Measurements from ENCODE around the gene GARIN5A.

Gene GARIN5A

GRCh38 chr19:50507376-50507775 is 30.7 kb upstream of the GARIN5A start:
- no peak for FAIRE-seq

DNA sequence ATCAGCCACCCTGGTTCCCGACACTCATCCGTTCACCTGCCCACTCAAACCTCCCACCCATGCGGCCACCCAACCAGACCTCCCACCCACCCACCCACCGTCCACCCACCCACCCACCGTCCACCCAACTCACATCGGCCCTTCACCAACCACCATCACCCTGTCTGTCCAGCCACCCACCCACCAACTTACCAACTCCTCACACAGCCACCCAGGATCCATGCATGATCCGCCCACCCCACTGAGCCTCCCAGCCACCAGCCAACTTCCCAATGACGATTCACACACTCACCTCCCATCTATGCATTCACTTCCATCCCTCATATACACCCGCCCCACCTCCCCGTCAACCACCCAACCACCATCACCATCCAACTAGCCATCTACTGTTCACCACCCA is 30.1 kb upstream of the GARIN5A start:
- no peak for FAIRE-seq

DNA sequence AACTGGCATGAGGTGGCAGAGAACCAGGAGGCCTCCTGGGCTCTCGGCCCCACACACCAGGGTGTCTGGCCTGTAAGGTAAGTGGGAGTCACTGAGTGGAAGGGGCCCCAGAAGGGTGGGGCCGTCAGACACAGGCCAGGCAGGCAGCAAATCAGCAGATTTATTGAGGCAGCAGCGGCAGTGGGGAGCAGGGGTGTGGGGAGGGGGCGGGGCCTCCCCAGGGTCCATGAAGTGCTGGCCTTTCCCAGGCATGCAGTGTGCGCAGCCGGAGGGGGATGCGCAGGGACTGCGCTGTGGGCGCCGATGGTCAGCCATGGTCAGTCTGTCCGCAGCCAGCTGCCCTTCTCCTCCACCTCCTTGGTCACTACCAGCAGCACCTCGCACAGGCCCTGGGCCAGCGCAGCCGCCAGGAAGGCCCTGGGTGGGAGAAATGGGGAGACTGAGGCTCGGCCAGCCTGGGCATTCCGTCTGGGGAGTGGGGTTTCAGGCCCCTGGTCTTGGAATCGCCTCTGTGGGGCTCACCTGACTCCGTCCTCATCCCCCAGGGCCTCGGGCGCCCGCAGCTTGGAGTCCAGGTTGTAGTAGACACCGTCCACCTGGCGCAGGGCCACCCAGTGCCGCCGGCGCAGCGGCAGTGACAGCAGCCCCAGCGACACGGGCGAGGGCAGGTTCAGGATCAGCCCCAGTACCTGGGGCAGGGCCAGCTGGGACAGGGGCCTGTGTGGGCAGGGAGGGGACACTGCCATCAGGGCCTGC is 29.4 kb upstream of the GARIN5A start:
- no peak for FAIRE-seq

DNA sequence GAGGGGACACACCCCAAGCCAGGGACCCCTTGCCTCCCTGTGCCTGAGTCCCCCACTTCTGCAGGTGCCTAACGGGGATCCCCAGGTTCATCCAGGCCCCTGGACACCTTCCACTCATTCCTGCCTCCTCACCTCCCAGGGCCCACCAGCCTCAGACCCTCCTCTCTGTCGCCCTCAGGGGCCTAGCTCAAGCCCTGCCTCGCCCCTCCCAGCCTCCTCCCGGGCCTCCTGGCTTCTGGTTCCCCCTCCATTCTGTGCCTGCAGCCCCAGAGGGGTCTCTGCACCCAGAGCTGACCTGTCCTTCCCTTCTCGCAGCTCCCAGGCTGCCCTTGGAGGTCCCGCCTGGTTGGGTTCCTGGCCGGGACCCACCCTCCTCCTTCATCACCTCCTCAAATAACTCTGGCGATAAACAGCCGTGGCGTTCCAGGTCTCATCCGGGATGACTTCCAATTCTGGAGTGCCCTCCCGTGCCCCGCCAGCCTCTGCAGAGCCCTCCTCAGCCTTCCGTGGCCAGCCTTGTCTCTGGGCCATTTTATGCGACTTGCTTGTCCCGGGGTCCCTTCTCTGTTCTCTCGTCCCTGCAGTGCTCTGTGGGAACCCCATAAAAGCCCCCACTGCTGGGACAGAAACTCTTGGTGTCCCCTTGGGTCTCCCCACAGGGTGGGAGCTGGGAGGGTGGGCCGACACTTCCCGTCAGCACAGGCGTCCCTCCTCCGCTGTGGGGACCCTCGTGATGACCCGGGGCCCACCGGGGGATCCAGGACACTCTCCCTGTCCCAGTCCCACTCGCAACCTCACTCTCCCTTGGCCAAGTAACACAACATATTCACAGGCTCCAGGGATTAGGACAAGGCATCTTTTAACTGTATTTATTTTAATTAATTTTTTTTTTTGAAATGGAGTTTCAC is 25.2 kb upstream of the GARIN5A start:
- no peak for FAIRE-seq

DNA sequence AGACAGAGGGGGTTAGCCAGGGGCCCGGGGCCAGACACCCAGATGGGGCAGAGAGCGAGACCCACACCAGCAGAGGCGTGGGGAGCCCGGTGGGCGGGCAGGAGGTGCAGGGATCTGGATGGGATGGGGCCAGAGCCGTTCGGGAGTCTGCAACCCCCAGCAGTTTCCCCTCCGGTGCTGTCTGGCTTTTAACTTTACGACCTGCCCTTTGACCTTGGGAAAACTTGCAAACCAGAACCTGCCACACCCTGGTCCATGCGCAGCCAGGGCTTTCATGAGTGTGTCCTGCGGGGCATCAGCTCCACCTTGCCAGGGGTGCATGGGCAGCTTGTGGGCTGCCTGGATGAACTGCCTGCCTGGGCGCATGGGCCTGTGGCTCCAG is 24.5 kb upstream of the GARIN5A start:
- no peak for FAIRE-seq

DNA sequence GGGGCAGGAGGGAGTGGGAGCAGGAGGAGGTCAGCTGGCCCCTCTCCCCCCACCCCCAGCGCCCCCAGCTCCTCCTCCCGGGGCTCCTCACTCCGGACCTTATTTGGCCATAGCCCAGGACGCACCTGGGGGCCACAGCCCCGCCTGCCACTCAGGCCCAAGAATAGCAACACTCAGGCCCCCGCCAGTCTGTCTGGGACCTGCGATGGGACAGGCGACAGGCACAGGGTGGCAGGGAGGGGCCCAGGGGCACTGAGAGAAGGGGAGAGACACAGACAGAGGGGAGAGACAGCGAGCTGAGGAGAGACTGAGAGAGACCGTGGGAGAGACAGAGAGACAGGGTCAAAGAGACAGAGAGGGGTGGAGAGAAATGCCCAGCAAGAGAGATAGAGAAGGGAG is 24.1 kb upstream of the GARIN5A start:
- no peak for FAIRE-seq

DNA sequence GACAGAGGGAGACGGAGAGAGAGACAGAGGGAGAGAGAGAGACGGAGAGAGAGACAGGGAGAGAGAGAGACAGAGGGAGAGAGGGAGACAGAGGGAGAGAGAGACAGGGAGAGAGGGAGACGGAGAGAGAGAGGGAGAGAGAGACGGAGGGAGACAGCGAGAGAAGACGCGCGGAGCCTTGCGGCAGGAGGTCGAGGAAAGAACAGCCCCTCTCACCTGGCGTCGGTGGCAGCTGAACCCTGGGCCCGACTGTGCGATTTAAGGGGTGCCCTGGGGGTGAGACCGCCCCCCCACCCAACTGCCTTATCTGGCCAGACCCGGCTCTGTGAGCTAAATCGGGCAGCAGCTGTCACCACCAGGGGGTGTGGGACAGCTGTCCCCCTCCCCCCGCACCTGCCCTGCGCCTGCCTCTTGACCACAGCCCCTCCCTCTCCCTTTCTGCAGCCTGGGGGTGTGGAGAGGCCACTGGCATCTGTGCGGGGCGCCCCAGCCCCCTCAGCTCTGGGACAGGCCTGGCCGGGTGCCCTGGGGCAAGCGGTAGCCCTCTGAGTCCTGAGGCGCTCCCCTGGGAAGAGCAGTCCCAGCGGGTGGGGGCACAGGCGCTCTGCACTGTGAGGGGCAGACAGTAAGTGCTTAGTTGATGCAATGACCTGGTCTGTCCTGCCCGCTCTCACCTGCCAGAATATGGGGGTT is 23.6 kb upstream of the GARIN5A start:
- no peak for FAIRE-seq

GRCh38 chr19:50498219-50499056 is 21.8 kb upstream of the GARIN5A start:
- FAIRE-seq: no peak

DNA sequence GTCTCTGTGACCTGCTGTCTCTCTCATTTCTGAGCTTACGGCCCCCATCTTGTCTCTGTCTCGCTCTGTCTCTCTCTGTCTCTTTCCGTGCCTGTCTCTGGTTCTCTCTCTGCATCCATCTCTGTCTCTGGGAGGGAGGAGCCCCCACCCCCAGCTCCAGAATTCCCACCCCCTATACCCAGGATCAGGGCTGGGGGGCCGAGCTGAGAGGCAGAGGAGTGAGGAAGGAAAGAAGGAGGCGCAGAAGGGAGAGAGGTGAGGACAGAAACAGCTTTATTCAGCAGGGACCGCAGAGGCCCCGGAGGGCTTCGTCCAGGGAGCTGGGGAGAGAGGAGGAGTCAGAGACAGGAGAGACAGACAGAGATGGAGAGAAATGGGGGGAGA is 20.4 kb upstream of the GARIN5A start:
- no peak for FAIRE-seq

- FAIRE-seq: no peak
Measured at GRCh38 chr19:50496189-50497021, 19.8 kb upstream of the GARIN5A start.

- no peak for FAIRE-seq
Measured at GRCh38 chr19:50495020-50495531, 18.4 kb upstream of the GARIN5A start.

GRCh38 chr19:50494186-50495019 is 17.8 kb upstream of the GARIN5A start:
- no peak for FAIRE-seq

GRCh38 chr19:50493171-50493570 is 16.5 kb upstream of the GARIN5A start:
- no peak for FAIRE-seq

DNA sequence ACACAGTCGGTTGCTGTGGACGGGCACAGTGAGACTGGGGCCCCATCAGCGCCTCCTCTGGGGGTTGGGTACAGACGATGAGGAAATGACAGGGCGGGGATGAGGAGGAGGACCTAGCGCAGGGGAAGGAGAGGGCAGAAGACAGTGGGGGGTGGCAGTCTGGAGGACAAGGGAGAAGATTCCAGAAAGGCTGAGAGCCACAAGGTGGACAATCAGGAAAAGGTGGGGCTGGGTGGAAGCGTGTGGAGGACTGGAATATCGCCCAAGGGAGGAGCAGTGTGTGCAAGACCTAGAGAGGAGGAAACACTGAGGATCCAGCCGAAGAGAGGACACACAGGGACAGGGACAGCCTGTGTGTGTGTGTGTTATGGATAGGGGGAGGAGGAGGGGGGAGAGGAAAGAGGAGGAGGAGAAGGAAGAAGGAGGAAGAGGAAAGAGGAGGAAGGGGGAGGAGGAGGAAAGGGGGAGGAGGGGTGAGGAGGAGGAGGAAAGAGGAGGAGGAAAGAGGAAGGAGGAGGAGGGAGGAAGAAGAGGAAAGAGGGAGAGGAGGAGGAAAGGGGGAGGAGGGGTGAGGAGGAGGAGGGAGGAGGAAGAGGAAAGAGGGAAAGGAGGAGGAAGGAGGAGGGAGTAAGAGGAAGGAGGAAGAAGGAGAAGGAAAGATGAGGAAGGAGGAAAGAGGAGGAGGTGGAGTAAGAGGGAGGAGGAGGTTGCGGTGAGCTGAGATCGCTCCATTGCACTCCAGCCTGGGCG is 15.8 kb upstream of the GARIN5A start:
- no peak for FAIRE-seq

- FAIRE-seq: no peak
Measured at GRCh38 chr19:50490991-50491472, 14.4 kb upstream of the GARIN5A start.

- no peak for FAIRE-seq
Measured at GRCh38 chr19:50490411-50490811, 13.8 kb upstream of the GARIN5A start.

GRCh38 chr19:50489461-50490011 is 12.9 kb upstream of the GARIN5A start:
- no peak for FAIRE-seq

- FAIRE-seq: no peak
Measured at GRCh38 chr19:50488389-50489194, 11.9 kb upstream of the GARIN5A start.
